ENCODE data around the gene EFR3B.

- TF ChIP-seq POLR2A (IDR thresholded peaks at IDR 0.05; ENCODE audit: low read length) (no peak), GATA1 (IDR thresholded peaks at IDR 0.05; ENCODE audit: low read depth, low read length) (no peak)
Observed at GRCh38 chr2:25081237-25081790, 39.4 kb downstream of the EFR3B start.

Measured in erythroblast (primary cell).